Measurements from ENCODE around the gene PJVK.

Gene PJVK

DNA sequence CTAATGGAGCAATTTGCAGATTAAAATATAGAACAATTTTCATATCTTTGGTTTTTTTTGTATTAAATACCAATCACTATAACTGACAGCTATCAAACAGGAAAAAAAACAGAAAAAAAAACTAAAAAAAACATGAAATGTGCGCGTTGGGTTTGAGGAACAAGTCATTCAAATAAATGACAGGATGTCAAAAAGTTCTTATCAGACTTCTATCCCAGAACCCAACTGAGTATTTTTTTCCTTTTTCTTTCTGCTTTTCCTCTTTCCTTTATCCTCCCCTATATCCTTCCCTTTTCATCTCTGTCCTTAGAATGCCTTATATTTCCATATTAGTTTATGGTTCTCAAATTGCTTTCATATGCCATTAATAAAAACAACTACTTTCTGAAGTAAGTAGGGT lies 14.5 kb upstream of the PJVK start:
- TF ChIP-seq ZC3H10 (CRISPR knock-in tag; IDR thresholded peaks at IDR 0.05): no peak
- no peak for TF ChIP-seq ZNF8 (CRISPR knock-in tag; IDR thresholded peaks at IDR 0.05)
- TF ChIP-seq PATZ1 (CRISPR knock-in tag; IDR thresholded peaks at IDR 0.05; ENCODE audit: borderline replicate concordance): no peak
- TF ChIP-seq ZNF565 (CRISPR knock-in tag; conservative IDR thresholded peaks at IDR 0.05; ENCODE audit: low read depth): no peak
- TF ChIP-seq ZFP30 (CRISPR knock-in tag; IDR thresholded peaks at IDR 0.05): no peak
- TF ChIP-seq, protein P1, sequence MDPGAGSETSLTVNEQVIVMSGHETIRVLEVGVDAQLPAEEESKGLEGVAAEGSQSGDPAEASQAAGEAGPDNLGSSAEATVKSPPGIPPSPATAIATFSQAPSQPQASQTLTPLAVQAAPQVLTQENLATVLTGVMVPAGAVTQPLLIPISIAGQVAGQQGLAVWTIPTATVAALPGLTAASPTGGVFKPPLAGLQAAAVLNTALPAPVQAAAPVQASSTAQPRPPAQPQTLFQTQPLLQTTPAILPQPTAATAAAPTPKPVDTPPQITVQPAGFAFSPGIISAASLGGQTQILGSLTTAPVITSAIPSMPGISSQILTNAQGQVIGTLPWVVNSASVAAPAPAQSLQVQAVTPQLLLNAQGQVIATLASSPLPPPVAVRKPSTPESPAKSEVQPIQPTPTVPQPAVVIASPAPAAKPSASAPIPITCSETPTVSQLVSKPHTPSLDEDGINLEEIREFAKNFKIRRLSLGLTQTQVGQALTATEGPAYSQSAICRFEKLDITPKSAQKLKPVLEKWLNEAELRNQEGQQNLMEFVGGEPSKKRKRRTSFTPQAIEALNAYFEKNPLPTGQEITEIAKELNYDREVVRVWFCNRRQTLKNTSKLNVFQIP (CRISPR knock-in tag; IDR thresholded peaks at IDR 0.05; ENCODE audit: borderline replicate concordance, low read depth): no peak
- TF ChIP-seq ZFP3 (CRISPR knock-in tag; IDR thresholded peaks at IDR 0.05): no peak
- TF ChIP-seq ISL1 (CRISPR knock-in tag; IDR thresholded peaks at IDR 0.05): no peak
- no peak for TF ChIP-seq PPARA (CRISPR knock-in tag; IDR thresholded peaks at IDR 0.05; ENCODE audit: borderline replicate concordance)
- TF ChIP-seq, protein P2, sequence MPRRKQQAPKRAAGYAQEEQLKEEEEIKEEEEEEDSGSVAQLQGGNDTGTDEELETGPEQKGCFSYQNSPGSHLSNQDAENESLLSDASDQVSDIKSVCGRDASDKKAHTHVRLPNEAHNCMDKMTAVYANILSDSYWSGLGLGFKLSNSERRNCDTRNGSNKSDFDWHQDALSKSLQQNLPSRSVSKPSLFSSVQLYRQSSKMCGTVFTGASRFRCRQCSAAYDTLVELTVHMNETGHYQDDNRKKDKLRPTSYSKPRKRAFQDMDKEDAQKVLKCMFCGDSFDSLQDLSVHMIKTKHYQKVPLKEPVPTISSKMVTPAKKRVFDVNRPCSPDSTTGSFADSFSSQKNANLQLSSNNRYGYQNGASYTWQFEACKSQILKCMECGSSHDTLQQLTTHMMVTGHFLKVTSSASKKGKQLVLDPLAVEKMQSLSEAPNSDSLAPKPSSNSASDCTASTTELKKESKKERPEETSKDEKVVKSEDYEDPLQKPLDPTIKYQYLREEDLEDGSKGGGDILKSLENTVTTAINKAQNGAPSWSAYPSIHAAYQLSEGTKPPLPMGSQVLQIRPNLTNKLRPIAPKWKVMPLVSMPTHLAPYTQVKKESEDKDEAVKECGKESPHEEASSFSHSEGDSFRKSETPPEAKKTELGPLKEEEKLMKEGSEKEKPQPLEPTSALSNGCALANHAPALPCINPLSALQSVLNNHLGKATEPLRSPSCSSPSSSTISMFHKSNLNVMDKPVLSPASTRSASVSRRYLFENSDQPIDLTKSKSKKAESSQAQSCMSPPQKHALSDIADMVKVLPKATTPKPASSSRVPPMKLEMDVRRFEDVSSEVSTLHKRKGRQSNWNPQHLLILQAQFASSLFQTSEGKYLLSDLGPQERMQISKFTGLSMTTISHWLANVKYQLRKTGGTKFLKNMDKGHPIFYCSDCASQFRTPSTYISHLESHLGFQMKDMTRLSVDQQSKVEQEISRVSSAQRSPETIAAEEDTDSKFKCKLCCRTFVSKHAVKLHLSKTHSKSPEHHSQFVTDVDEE (CRISPR knock-in tag; IDR thresholded peaks at IDR 0.05): no peak
- TF ChIP-seq BACH2 (CRISPR knock-in tag; IDR thresholded peaks at IDR 0.05; ENCODE audit: borderline replicate concordance): no peak
- no peak for TF ChIP-seq CSRNP3 (CRISPR knock-in tag; IDR thresholded peaks at IDR 0.05)
- TF ChIP-seq SNAI2 (CRISPR knock-in tag; IDR thresholded peaks at IDR 0.05): no peak
- no peak for TF ChIP-seq ESRRG (CRISPR knock-in tag; IDR thresholded peaks at IDR 0.05)
- TF ChIP-seq CSDC2 (CRISPR knock-in tag; IDR thresholded peaks at IDR 0.05): no peak
- no peak for TF ChIP-seq OSR1 (CRISPR knock-in tag; IDR thresholded peaks at IDR 0.05)
- no peak for TF ChIP-seq CREB5 (CRISPR knock-in tag; IDR thresholded peaks at IDR 0.05; ENCODE audit: low read depth)
- TF ChIP-seq TCF4 (CRISPR knock-in tag; IDR thresholded peaks at IDR 0.05; ENCODE audit: borderline replicate concordance): no peak
- no peak for TF ChIP-seq RARB (CRISPR knock-in tag; IDR thresholded peaks at IDR 0.05)
- no peak for ATAC-seq

- TF ChIP-seq ISL1 (CRISPR knock-in tag; IDR thresholded peaks at IDR 0.05) (no peak), GLIS3 (CRISPR knock-in tag; IDR thresholded peaks at IDR 0.05) (no peak)
- TF ChIP-seq, protein P2 (CRISPR knock-in tag; IDR thresholded peaks at IDR 0.05): no peak
- ATAC-seq: no peak
Measured at GRCh38 chr2:178441426-178441825, 9.8 kb upstream of the PJVK start.
